HG03520 (cell line): Measurements from ENCODE around the gene HSPB7.
"Not testable (repeated sequence)": the region's sequence is repeated elsewhere in the genome, so short reads cannot be mapped to it uniquely, and the experiment has no call there.

ENCODE experiments used
- ATAC-seq: cut with Tn5 transposase; IDR thresholded peaks from one replicate; pipeline ENCODE4 v1.9.1; 2021; ENCODE audit warnings: mild to moderate bottlenecking, moderate library complexity; ENCODE audit not compliant: unreplicated experiment

The HSPB7 gene

DNA sequence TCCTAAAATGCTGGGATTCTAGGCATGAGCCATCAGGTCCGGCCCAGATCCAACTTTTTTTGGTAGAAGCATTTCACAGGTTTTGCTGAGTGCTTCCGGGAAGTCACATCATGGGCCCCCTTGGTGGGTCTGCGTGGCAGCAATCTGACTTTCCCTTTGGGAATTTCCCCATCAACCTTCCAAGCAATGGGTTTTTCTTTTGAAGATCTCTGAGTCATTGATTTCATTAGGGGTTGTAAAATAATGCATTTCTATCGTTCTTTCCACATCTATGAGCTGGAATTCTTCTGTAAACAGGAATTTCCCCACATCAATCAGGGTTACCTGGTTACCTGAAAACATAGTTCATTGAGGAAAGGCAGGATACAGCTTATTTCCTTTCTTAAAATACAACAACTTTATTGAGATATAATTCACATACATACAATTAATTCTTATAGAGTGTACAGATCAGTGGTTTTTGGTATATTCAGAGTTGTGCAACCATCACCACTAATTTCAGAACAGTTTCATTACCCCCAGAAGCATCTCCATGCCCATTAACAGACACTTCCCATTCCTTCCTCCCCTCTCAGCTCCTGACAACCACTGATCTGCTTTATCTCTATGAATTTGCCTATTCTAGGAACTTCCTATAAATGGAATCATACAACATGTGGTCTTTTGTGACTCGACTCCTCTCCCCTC is 32.1 kb downstream of the HSPB7 start:
- ATAC-seq = no peak

DNA sequence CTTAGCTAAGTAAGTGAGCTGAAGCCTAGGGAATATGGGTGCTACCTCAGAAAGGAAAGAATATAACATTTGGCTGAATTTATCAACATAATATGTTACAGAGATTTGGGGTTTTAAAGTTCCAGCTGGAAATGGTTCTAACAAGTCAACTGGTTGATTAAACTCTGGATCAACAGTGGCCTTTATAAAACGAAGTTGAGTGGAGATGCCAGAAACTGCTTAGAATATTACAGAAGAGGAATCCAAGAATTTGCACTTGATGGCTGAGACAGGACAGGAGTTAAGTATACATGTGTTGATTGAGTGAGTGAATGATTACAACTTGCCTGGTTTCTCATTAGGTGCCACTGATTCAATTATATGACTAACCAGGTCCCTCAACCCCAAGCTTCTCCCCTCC is 34.6 kb downstream of the HSPB7 start:
- no peak for ATAC-seq

DNA sequence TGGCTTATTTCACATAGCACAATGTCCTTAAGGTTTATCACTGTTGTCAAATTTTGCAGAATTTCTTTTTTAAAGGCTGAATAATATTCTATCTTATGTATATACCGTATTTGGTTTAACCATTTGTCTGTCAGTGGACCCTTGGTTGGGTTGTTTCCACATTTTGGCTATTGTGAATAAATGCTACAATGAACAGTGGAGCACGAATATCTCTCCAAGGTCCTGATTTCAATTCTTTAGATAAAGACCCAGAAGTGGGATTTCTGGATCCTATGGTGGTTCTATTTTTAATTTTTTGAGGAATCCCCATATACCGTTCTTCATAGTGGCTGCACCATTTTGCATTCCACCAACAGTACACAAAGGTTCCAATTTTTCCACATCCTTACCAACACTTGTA is 36.2 kb downstream of the HSPB7 start:
- no peak for ATAC-seq

DNA sequence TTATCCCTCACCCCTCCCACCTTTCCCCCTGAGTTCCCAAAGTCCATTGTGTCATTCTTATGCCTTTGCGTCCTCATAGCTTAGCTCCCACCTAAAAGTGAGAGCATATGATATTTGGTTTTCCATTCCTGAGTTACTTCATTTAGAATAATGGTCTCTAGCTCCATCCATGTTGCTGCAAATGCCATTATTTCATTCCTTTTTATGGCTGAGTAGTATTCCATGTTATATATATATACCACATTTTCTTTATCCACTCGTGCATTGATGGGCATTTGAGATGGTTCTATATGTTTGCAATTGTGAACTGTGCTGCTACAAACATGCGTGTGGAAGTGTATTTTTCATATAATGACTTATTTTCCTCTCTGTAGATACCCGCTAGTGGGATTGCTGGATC is 39.9 kb downstream of the HSPB7 start:
- not testable (repeated sequence) for ATAC-seq

DNA sequence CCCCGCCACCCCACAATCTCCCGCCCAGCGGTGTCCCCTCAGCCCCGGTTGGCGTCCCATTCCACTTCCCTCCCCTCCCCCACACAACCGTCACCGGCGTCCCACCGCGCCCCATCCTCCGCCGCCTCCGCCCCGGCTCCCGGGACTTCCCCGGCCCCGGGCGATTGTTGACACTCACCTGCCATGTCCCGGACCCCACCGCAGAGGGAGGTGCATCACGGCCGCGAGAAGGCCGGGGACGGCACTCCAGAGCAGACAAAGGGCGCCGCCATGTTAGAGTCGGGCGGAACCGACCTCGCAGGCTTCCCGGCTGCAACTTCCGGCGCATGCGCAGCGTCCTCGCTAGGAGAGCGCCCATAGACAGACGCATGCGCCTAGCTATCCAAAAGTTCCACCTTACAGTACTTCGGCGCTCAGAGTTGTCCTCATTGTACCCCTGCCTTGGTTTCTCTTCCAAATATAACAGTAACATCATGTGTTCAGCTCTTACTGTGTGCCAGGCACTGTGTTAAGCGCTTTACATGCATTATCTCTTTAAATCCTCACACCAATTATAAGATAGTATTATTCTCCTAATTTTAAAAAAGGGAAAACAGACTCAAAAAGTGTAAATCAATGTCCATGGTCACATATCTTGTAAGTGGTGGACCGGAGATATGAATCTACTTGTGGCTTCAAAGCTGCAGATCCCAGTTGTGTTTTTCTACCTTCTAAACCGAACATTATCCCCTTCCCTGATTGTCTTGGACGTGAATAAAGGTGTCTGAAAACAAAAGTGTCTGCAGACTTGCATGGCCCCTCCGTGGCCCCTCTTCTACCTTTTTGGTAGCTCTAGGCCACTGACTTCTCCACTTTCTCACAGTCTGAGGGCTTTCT is 41.8 kb downstream of the HSPB7 start, which contains the start of gene ZBTB17:
Gene ZBTB17, minus strand, starts transcription at position 297 of the 876 bp plus-strand sequence. CDS start 27,606 bp downstream, outside the sequence.
- ATAC-seq = peak; percentile 66

DNA sequence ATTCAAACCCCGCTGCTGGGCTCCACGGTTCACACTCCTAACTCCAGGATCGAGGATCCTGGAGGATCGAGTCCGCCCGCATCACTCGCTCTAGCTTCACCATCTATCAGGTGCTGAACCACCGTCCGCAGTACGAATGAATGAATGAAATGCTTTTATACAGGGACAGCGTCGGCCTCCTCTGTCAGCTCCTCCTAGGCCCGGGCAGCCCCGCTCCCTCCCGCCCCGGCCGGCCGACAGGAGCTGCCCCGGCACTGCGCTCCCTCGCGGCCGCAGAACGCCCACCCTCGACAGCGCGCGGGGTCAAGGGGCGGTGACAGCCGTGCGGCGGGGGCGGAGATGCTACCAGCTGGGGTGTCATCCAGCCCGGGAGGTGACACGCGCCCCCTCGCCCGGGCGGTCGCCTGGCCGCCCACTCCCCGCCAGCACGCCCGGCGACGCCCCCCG is 42.5 kb downstream of the HSPB7 start:
- ATAC-seq = peak; percentile 44

DNA sequence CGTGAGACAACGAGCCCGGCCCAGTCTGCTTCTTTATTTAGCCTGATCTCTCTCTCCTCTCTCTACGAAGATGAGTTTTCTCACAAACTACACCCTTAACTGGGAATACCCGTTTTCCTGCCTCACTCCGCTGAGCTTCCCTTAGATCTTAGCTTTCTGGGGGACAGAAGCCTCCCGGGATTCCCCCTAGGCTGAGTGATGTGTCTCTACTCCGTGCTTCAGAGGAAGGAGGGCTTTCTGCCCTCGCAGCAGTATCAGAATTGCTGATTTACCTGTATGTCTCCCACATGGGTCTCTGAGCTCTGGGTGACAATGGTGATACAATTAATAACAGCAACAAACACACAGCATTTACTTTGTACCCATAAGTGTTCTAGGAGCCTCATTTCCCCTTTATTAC is 43.0 kb downstream of the HSPB7 start:
- ATAC-seq = peak; percentile 25

DNA sequence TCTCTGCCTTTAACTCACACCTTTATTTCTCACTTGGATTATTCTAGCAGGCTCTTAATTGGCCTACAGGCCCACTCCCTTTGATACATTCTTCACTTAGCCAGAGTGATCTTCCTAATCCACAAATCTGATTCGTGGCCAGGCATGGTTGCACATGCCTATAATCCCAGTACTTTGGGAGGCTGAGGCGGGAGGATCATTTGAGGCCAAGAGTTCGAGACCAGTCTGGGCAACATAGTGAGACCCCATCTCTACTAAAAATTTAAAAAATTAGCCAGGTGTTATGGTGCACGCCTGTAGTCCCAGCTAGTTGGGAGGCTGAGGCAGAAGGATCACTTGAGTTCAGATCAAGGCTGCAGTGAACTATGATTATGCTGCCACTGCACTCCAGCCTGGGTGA is 44.1 kb downstream of the HSPB7 start:
- no peak for ATAC-seq

DNA sequence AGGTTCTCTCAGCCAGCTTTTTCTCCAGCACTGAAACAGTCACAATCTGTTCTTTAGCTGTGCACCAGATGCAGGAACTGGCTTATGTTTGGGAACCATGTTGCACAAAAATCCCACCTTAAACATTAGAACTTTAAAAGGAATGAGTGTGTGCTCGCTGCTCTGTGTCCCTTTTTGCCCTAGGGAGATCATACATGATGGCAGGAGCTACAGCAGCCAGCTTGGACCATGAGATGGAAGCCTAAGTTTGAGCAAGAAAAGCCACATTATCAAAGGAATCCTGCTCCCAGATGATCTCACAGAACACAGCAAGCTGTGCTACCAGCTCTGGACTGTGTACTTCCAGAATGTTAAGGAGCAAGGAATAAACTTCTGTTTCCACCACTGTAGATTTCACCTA is 45.4 kb downstream of the HSPB7 start:
- ATAC-seq = no peak

DNA sequence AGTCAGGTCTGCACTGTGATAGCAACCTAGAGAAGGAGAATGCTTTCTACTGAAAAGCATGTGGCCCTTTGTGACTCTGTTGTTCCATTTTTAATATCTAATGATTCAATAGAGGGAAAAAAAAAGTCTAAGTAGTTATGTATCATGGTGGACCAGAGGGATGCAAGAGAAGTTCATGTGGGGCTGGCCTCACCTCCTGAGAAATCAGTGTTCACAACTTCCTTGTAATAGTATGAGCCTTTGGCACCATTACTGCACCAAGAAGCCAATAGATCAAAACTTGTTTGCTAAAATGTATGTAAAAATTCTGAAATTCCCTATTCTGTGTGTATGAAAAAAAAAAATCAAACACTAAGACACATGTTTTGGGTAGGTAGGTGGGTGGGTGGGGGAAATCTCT is 46.9 kb downstream of the HSPB7 start:
- ATAC-seq = no peak

DNA sequence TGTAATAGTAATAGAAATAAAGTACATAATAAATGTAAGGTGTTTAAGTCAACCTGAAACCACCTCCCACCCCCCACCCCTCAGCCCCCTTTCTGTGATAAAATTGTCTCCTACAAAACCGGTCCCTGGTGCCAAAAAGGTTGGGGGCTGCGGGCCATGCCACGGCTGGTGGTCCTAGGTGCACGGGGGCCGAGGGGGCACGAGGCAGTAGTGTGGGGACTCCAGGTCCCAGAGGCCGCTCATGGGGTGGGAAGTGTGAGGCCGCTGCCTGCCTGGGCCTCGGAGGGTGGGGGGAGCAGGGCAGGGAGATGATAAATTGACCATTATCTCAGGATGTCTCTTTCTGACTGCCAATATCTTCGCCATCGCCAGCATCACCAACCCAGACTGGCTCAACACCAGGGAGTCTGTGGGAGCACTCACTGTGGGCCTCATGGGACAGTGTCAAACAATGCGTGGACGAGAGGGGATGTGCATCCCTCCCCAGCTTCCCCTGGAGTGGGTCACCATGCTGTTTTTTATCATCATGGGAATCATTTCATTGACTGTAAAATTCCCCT is 48.4 kb downstream of the HSPB7 start:
- ATAC-seq = no peak

DNA sequence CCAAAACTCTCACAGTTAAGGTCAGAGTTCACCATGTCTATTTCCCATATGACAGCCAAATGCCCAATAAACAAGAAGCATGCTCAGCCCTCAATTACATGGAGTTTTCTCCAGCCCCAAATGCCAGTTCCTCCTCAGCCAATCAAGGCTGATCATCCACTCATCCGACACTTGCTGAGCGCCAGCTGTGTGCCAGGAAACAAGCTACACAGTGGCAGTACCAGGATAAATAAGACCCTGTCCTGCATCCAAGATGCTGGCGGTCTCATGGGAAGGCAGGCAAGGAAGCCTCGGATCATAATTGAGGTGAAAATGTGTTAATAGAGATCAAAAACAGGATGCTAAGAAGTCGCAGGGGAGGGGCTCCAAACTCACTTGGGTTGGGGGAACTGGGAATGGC is 49.7 kb downstream of the HSPB7 start:
- ATAC-seq = no peak

DNA sequence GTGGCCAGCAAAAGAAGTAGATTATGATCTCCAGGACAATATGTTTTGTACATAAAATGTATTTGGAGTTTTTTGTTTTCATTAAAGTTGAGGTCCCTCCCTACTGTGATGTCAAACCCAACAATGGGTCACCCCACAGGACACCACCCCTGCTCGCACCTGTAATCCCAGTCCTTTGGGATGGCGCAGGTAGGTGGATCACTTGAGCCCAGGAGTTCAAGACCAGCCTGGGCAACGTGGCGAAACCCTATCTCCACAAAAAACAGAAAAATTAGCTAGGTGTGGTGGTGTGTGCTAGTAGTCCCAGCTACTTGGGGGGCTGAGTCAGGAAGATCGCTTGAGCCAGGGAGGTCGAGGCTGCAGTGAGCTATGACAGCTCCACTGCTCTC is 50.9 kb downstream of the HSPB7 start:
- ATAC-seq = no peak

DNA sequence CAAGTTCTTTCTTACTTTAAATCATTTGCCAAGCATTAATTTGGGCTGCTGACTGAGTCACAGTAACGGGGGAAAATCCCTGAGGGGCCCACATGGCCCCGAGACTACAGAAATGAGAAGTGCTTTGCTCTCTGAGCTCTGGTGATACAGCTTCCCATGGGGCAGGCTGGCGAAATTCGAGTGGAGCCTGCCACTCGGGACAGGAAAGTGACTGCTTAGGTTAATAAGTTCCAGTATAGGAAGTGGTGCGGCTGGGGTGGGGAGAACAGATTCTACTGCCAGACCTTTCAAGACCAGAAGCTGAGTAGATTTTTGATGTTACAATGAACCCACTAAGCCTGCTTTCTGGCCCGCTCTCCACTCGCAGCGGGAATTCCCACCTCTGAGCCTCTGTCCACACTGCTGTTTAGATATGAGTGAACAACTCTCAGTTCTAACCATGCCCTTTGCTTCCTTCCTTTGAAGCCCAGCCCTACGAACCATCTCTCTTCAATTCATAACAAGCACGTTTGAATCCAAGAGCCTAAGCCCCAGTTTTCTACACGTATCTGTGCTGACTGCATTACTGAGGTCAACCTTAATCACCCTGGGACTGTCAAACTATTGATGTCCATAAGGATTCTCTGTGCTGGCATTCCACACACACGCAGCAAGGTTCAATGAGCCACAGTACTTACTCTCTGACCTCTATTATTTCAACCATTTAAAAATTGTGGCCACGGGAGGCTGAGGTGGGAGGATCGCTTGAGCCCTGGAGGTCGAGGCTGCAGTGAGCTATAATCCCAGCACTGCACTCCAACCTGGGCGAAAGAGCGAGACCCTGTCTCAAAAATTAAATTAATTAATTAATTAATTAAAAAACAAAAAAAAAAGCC is 51.5 kb downstream of the HSPB7 start:
- peak; percentile 63 for ATAC-seq

DNA sequence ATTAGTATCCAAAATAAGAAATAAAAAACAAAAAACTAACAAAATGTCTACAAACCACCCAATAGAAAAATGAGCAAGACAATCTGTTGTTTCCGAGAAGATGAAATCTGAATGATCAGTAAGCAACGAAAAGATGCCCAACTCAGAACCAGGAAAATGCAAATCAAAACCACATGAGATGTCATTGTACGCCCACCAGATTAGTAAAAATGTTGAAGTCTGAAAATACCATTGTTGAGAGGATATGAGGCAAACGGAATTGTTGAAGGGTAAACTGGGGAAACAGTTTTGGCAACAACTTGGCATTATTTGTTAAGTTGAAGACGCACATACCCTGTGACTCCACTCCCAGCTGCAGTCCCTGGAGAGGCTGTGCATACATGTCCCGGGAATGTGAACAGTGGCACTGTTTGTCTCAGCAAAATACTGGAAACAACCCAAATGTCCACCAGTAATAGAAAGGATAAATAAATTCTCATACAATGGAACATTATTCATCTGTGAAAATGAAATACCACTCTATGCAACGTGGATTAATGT is 52.5 kb downstream of the HSPB7 start:
- ATAC-seq = no peak
